ENCODE results near the gene ADAMTS1. TPM values are rescaled to one million over a fixed set of nuclear protein-coding genes. Genes with fewer than 3 reads are reported as not detected.
A peak's percentile ranks its signal among the peaks of the same experiment; 100 is the strongest.

ADAMTS1 gene
- total and polyA plus RNA-seq, 2 of the 4 experiments (the other 2 are of a cell fraction), result 116 to 317 TPM

GRCh38 chr21:26806801-26807295, 38.4 kb downstream of the ADAMTS1 start:
- DNase-seq, result peak; percentile 81
- no peak overlapping the region for H3K4me2 ChIP-seq (ENCODE audit: low read depth, low read length)
- ChIA-PET CTCF (interaction anchor here (1.0 kb wide), 1 partner anchor 9 kb away, joined by 3 read pairs; no protein-coding TSS in a partner anchor), POLR2A (ENCODE audit: unreplicated experiment) (no interaction called here)
- no peak overlapping the region for H3K56ac ChIP-seq (ENCODE audit: extremely low read depth, insufficient read depth, low read length)
- intact Hi-C loops (cut with micrococcal nuclease) (no loop called here), in situ Hi-C loops (cut with MboI; ENCODE audit: low sequenced_read_pairs) (no loop called here), dilution Hi-C loops (cut with HindIII; ENCODE audit: low sequenced_read_pairs, unreplicated experiment) (no loop called here)
- H4K5ac ChIP-seq (ENCODE audit: low read depth, low read length), result no peak overlapping the region; the same call in 1 of the 2 replicates
- H2BK15ac ChIP-seq (ENCODE audit: low read depth, low read length), result no peak overlapping the region
- no peak overlapping the region for H3K4ac ChIP-seq (ENCODE audit: low read depth, low read length)
- no peaks in the 10 kb centered on the region for H4K20me1 ChIP-seq (ENCODE audit: insufficient read depth, low read length)
- H2AFZ ChIP-seq (replicated peaks; ENCODE audit: low read length, poor library complexity), result no peak overlapping the region
- no peak overlapping the region for H3K27ac ChIP-seq (ENCODE audit: insufficient read depth, low read length)
- H3K4me1 ChIP-seq (ENCODE audit: control insufficient read depth, insufficient read depth, low read length), result peaks cover 6% of the 10 kb centered on the region
- whole genome bisulfite sequencing, 2 experiments (ENCODE audit: extremely low coverage in 2 of 2, insufficient read length in 1 of 2), result no CpG with 5 or more reads among the region's 5 CpGs
- 0 out of 2 replicates have a peak, but pooled peaks have one; percentile 13 for ATAC-seq (ENCODE audit: low read depth)
- H3K14ac ChIP-seq (replicated peaks; ENCODE audit: low read depth, low read length), result no peak overlapping the region; the same call in 1 of the 2 replicates
- no peak overlapping the region; the same call in 1 of the 2 replicates for H4K91ac ChIP-seq (ENCODE audit: insufficient read depth, low read depth, low read length)
- peak overlapping the region; percentile 2 for H2BK5ac ChIP-seq (ENCODE audit: low read depth, low read length, poor library complexity, severe bottlenecking)
- H3K79me1 ChIP-seq (ENCODE audit: low read depth in 1 of 2, low read length in 2 of 2), result no peaks in the 10 kb centered on the region
- peak overlapping the region; percentile 32; the same call in 1 of the 2 replicates for H2BK20ac ChIP-seq (ENCODE audit: low read depth, low read length)
- no peak for TF ChIP-seq RAD21 (IDR thresholded peaks at IDR 0.05; ENCODE audit: low read length)
- peak; percentile 33; the same call in 1 of the 2 replicates for TF ChIP-seq FOS (IDR thresholded peaks at IDR 0.05; ENCODE audit: low read depth, low read length)
- peak; percentile 43; the same call in 1 of the 2 replicates for TF ChIP-seq CEBPB (IDR thresholded peaks at IDR 0.05; ENCODE audit: low read depth, low read length)
- BruUV-seq (replicated peaks), result no TSS peak
- no peak overlapping the region for H3K4me3 ChIP-seq (ENCODE audit: insufficient read depth, low read depth, low read length)
- H4K8ac ChIP-seq (ENCODE audit: low read depth in 2 of 2, low read length in 2 of 2), result no peak overlapping the region; a peak in 1 of 4 replicates
- no peaks in the 10 kb centered on the region; the same call in 1 of the 2 replicates for H3K9me3 ChIP-seq (ENCODE audit: control insufficient read depth, insufficient read depth, low read length)
- no peak overlapping the region for H2AK5ac ChIP-seq (ENCODE audit: low read depth, low read length)
- no peak overlapping the region; the same call in 1 of the 2 replicates for H3K18ac ChIP-seq (ENCODE audit: low read depth, low read length)
- no peak overlapping the region for H3K23ac ChIP-seq (ENCODE audit: low read depth, low read length)
- no peaks in the 10 kb centered on the region for H3K27me3 ChIP-seq (ENCODE audit: control insufficient read depth, insufficient read depth, low read length)
- H2AK9ac ChIP-seq (replicated peaks; ENCODE audit: low read depth, low read length, poor library complexity), result no peak overlapping the region
- peaks cover 3% of the 10 kb centered on the region; the same call in 1 of the 2 replicates for H3K9me1 ChIP-seq (ENCODE audit: insufficient read depth, low read length)
- peak overlapping the region; percentile 25; the same call in 1 of the 2 replicates for H2BK120ac ChIP-seq (ENCODE audit: low read depth, low read length)
- H3K9ac ChIP-seq (ENCODE audit: low read depth, low read length), result no peak overlapping the region
- no peaks in the 10 kb centered on the region for H3K36me3 ChIP-seq (ENCODE audit: control insufficient read depth, insufficient read depth, low read length)
